ENCODE measurements around the gene CLCN2.

CLCN2 gene

DNA sequence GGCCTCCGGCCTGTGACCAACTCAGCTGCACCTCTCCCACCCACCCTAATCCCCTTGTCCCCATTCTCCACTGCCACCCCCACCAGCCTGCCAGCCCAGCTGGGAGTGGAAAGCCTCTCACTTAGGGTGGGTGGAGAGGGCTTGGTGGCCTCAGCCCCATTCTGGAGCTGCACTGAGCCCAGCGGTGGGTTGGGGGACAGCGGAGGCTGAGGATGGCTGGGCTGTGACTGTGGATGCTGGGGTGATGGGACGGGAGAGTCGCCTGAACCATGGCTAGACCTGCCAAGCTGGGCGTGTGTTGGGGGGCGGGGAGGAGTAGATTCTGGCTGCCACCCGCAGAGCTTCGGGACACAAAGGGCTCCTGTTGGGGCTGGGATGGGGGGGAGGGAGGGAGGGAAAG, 1.8 kb downstream of the CLCN2 start:
- DNase-seq: no peak

DNA sequence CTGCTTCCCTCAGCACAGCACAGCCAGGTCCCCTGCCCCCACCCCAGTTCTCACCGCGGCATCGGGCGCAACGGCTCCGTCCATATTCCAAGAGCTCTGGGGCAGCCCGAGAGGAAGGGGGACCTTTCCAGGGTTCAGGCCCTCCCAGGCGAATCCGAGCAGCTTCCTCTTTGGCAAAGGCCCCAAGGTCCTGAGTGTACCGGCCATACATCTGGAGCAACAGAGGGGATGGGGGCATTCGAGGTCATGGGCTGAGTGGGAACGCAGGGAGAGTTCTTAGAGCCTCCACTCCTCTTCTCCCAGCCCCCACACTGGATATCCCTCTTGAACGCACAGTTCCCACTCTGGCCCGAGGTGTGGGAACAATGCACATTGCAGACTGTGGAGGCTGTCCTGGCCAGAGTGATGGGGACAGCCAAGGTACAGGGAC, 2.5 kb downstream of the CLCN2 start:
- DNase-seq: no peak

DNA sequence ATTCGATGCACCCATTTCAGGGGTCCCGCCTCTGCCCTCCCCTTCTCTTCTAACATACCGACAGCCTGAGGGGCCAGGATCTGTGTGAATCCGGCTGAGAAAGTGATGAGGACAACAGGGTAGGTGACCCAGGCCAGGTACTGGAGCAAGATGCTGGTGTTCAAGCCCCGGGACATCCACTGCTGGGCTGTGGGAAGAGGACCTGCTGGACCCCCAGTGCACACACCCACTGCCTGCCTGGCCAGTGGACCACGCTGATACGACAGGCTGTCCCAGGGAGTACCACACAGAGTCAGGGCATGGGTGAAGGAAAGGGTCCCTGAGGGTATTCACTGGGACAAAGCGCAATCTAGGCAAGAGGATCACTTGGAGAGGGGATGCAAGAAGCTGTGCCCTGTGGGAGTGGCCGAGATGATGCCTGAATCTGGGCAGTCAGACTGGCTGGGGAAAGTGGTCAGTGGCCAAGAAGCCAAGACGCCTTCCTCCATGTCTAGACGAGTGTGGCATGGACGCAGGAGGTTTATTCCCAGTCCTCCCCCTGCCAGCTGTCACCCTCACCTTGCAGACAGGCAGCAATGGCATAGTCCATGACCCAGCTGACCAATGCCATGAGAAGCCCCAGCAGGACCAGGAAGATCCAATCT, 3.2 kb downstream of the CLCN2 start:
- DNase-seq: no peak

DNA sequence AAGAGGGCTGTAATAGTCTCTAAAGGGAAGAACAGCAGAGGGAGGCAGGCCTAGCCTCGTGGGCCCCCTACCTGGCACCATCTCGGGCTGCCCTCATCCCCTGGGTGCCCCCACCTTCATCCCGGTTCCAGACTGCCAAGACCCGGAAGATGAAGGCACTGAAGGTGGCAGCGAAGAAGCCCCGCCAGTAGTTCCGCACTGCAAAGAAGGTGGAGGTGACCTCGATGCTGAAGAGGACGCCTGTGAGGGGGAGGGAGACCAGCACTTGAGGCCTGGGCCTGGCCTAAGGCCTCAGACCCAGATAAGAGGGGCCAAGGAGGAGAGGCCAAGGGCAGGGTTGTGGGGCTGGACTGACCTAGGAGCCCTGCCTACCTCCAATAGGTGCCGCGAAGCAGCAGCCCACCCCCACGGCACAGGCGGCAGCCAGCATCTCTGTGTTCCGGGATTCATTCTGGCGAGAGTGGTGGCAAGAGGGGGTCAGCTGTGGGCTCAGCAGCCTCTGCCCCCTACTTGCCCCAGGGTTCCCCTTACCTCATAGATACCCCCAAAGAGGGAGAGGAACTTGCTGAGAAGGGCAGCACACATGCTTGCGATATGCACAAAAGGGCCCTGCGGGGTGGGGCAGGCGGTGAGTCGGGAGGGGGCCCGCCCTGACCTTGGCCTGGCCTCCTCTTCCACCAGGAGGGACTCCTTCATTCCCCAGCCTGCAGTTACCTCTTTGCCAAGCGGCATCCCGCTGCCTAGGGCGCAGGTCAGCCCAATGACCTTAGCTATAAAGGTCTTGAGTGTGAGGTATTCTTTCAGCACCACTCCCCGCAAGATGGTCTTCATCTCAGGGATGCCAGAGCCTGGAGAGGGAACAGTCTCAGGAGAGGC, 3.9 kb downstream of the CLCN2 start:
- no peak for DNase-seq

DNA sequence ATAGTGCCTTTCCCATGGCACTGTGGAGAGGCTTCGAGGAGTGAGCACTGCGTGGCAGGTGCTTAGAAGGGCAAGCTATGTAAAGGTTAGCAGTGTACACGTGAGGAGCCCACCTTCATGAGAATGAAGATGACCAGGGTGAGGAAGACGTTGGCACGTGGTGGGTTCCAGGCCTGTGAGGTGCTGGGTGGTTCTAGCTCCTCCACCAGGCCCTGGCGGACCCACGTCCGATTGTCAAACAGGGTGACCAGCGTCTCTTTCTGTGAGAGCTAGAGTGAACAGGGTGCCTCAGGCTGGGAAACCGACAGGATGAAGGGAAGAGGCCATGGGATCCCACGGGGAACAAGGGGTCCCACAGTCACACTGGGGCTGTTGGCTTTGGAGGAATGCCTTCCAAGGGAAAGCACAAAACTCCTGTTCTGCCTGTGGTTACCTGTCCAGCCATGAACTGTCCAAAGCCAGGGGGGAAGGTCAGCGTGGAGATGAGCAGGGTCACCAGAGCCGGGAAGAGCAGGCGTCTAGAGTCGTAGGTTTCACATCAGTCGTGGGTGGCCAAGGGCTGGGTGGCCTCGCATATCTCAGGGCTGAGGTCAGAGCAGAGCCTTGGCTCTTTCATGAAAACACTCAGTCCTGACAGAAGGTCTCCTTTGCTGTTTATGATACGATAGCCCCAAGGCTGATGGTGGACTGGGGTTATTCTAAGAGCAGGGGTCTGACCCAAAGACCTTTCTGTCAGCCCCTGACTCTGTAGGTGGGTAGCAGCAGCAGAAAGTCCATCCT, 6.0 kb downstream of the CLCN2 start:
- DNase-seq: no peak

DNA sequence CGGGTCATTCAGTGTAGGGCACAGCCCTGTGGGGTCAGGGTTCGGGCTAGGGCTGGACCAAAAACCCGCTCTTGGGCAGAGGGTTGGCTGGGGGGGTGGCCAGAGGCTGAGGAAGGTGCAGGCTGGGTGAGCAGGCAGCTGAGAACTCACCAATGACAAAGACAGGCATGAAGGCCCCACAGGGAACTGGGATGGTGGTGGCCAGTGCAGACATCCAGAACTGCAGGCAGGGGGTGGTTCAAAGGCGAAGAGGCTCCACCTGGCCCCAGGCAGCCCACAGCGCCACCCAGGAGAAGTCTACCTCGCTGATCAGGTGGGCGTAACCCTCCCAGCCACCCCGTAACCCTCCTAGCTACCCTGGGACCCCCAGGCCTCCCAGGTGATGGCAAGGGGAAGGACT, 6.7 kb downstream of the CLCN2 start:
- DNase-seq: no peak

DNA sequence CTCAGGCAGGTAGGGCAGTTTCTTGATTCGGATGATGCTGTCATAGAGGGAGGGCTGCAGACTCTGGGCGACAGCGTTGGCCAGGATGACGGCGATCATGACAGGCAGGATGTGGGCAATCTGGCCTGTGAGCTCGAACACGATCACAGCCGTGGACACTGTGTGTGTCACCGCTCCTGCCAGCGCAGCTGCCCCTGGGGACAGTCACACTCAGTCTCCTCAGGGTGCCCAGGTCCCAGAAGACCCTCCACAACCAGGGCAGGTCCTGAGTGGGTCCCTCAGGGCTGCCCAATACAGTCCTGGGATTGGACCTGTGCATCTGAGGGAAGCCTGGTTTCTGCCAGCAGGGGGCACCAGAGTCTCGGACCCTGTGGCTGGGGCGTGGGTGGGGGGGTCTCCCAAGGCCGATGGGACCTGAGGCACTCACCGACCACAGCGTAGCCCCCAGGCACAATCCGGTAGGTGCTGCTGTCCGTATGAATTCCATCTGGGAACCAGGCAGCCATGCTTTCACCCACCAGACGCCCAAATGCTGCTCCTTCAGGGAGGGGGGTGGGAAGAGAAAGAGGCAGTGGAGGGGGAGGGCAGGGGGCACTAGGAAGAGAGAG, 7.2 kb downstream of the CLCN2 start:
- DNase-seq: no peak

DNA sequence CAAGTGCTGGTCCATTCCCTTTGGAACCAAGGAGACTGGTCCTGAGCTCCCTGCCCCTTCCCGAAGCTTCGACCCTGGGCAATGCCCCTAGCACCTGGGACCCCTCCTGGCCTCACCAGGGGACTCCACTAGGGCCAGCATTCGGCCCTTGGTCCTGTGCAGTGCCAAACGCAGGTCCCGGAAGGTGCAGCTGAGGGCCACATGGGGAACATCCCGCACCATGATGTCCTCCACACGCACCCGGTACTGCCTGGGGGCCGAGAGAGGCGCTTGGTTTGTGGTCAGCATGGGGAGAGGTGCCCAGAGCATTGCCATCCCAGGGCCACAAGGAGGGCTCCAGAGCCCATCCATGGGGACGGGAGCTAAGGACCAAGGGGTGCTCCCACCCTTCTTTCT, 7.9 kb downstream of the CLCN2 start:
- no peak for DNase-seq

DNA sequence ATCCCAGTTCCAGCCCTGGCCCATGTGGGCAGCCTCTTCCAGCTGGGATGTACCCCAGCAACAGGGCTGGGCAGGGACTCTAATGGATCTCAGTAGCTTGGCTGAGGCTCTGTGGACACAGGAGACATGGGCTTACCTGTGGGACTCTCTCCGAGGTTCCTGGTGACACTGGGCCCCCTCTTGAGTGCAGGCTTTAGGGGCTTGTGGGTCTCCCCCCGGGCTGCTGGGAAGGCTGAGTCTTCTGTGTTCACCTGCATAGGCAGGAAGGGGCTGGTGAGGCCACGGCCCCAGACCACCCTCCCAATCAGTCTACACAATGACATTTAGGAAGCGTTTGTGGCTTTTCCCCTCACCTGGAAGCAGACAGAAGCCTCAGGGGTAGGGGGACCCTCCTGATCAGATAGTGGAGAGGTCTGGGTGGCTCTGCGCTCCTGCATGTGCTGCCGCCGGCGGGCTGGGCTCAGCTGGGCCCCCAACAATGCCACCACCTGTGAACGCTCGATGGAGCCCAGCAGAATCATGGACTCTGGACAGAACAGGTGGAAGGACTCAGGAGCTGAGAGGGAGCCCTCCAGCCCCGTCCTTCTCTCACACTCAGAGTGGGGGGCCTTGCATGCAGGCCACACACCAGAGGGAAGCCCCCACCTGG, 8.4 kb downstream of the CLCN2 start:
- no peak for DNase-seq

DNA sequence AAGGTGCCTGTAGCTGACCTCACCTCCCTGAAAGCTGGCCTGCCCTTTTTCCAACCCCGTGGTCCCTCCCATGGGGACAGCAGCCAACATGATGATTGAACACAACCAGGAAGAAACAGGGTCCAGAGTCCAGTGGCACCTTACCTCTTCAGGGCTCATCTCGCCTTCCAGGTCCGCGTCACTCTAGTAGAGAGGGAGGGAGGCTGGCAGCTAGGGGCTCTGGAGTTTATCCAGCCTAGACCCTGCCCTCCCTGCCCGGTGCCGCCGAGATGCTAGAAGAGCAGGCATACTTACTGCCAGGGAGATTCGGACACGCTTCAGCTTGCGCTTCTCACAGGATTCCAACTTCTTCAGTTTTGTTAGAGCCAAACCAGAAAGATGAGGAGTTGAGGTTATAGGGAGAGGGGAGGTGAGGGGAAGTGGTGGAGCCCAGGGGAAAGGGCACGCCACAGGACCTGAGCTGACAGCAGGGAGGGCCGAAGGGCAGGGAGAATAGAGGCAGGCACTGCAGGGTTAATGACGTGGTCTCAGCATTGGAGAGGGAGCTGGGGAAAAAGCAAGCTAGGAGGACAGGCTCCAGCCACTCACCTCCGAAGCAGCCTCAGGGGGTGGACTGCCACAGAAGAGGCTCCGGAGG, 9.1 kb downstream of the CLCN2 start:
- DNase-seq: no peak

DNA sequence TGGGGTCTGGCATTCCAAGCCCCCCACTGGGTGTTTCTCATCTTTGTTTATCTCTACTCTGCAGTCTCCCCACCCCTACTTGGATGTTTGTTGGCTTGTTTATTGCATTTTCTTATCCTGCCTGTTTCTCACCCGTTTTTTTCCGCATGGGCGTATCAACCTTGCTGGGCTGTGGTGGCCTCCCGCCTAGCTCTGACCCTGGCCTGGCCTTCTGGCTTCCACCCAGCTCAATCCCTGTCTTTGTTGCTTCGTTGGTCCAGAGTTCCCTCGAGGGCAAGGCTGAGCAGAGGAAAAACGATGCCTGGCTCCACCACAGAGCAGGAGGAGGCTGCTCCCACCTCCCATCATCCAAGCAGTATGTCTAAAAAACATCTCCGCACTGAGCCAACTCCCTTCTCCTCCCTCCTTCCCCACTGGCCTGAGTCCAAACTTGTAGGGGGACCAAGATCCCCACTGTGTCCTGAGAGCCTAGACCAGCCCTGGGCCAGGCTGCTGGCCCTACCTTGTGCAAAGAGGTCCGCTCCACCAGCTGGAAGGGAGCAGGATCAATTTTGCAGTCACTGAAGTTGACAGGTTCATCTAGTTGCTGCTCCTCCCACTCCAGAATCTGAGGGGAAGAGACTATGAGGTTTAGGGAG, 9.8 kb downstream of the CLCN2 start:
- DNase-seq: no peak

DNA sequence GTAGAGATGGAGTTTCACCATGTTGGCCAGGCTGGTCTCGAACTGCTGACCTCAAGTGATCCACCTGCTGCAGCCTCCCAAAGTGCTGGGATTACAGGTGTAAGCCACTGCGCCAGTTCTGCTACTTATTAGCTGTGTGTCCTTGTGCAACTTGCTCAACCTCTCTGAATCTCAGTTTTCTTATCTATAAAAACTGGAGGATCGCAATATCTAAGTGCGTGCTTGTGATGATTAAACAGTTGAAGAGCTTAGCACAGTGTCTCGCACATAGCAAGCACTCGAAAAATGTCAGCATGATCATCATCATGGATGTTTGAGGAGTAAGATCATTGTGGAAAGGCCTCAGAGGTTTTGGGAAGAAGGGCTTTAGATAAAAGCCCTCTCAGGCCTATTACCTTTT, 10.8 kb downstream of the CLCN2 start:
- no peak for DNase-seq

DNA sequence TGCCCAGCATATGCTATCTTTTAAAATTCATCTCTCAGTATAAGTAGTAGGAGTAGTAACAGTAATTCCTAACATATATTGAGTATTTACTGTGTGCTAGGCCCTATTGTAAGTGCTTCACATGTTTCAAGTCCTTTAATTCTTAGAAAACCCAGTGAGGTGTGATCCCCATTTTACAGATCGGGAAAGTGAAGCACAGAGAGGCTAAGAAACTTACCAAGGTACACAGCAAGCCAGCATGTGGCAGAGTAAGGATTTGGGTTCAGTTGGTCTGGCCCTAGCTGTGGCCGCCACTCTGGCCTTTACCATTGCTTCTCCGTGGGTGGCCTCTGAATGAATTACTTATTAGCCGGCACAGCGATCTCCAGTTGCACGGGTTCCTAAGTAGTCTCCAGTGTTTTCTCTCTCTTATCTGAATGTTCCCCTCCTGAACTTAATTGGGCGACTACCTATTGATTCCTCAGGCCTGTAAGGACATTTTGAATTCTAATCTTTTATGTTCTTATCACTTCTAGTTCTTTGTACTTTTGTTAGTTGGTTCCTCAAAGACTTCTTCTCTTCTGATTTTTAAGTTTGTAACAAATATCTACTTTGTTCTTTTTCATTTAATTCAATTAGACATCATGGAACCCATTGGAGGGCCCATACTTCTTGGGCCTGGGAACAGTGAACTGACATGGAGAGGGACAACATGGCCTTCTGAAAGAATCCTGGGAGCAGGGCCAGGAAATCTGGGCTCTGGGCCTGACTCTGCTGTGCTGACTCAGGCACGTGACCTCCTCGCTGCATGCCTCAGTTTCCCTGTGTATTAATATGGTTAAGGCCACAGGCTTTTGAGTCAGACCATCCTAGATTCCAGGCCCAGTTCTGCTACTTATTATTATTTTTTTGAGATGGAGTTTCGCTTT, 11.6 kb downstream of the CLCN2 start:
- no peak for DNase-seq

DNA sequence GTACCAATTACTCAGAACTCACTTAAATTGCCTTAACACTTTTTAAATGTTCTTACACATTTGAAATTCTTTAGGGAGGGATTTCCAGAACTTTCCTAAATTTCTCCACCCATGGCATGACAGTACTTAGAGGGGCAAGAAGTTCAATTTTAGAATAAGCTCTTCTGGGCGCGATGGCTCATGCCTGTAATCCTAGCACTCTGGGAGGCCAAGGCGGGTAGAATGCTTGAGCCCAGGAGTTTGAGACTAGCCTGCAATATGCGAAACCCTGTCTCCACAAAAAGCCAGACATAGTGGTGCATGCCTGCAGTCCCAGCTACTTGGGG, 13.4 kb downstream of the CLCN2 start:
- no peak for DNase-seq

DNA sequence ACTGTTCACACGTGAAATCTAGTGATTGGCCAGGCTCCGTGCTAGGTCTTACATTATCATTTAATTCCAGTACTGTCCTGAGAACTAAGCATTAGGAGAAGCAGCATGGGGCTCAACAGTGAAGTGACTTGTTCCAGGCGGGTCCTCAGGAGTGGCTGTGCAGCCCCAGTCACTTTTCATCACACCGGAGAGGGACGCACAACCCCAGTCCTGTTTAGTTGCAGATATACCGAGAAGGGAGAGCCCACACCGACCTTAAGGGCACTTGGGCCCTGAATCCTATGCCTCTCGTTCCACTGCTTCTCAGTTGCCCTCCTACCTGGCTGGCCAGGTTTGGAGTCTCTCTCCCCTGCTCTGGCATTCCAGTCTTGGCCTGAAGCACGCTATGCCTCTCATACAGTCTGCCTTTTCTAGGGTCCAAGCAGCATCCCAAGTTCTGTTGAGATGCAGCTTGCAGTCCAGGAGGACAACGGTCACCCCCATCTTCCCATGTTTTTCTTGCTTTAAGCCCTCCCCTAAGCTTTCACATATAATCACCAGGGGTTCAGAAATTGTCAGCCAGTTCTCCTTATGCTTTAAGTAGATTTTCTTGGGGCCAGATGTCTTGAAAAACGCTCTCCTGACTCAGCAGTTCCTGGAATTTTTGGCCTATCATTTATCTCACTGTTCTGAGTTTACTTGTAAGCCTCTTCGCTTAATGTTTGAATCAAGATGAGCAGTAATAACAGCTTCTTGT, 13.9 kb downstream of the CLCN2 start:
- no peak for DNase-seq

DNA sequence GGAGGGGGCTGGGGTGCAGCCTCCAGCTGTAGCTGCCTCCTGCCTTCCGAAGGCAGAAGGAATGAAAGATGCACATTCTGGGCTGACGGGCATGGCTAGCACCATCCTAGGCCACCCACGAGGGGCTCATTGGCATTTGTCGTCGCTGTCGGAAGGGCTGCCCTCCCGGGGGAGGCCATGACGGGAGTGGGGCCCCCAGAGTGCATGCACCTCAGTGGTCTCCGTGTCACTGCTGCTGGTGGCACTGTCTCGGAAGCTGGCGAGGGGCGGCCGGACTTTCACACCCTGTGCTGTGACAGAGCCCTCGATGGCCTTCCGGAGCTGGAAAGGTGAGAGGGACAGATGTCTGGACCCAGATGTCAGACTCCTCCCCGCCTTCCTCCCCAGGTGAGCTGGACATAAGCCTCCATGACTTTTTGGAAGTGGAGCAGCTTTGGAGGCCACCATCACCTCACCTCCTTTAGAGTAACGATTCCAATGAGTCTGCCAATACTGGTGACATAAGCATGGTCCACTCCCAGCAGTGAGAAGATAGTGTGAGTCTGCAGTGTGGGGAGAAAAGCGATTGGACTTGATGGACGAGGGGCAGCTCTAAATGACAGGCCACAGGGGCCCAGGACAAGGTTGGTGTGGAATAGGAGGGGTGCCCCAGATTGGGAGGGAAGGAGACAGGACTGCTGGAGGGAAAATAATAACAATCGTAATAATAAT, 14.8 kb downstream of the CLCN2 start:
- no peak for DNase-seq

DNA sequence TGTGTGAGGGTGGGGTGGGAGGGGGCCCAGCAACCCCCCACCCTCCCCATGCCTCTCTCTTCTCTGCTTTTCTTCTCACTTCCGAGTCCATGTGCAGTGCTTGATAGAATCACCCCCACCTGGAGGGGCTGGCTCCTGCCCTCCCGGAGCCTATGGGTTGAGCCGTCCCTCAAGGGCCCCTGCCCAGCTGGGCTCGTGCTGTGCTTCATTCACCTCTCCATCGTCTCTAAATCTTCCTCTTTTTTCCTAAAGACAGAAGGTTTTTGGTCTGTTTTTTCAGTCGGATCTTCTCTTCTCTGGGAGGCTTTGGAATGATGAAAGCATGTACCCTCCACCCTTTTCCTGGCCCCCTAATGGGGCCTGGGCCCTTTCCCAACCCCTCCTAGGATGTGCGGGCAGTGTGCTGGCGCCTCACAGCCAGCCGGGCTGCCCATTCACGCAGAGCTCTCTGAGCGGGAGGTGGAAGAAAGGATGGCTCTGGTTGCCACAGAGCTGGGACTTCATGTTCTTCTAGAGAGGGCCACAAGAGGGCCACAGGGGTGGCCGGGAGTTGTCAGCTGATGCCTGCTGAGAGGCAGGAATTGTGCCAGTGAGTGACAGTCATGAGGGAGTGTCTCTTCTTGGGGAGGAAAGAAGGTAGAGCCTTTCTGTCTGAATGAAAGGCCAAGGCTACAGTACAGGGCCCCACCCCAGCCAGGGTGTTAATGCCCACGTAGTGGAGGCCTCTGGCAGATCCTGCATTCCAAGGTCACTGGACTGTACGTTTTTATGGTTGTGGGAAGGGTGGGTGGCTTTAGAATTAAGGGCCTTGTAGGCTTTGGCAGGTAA, 15.9 kb downstream of the CLCN2 start:
- no peak for DNase-seq

DNA sequence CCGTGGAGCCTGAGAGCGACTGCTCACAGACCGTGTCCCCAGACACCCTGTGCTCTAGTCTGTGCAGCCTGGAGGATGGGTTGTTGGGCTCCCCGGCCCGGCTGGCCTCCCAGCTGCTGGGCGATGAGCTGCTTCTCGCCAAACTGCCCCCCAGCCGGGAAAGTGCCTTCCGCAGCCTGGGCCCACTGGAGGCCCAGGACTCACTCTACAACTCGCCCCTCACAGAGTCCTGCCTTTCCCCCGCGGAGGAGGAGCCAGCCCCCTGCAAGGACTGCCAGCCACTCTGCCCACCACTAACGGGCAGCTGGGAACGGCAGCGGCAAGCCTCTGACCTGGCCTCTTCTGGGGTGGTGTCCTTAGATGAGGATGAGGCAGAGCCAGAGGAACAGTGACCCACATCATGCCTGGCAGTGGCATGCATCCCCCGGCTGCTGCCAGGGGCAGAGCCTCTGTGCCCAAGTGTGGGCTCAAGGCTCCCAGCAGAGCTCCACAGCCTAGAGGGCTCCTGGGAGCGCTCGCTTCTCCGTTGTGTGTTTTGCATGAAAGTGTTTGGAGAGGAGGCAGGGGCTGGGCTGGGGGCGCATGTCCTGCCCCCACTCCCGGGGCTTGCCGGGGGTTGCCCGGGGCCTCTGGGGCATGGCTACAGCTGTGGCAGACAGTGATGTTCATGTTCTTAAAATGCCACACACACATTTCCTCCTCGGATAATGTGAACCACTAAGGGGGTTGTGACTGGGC, 16.7 kb downstream of the CLCN2 start:
- DNase-seq: no peak
